GM19463 (cell line): ENCODE measurements around the gene CMIP.

Source experiments
- ATAC-seq: cut with Tn5 transposase; IDR thresholded peaks from one replicate; pipeline ENCODE4 v1.9.1; 2021; ENCODE audit warnings: mild to moderate bottlenecking, moderate library complexity; ENCODE audit not compliant: unreplicated experiment

CMIP gene

GRCh38 chr16:81492965-81493754, 48.6 kb downstream of the CMIP start:
- no peak for ATAC-seq

- no peak for ATAC-seq
These were observed 49.3 kb downstream of the CMIP start for GRCh38 chr16:81493755-81494433.

- ATAC-seq: no peak
These were observed 49.8 kb downstream of the CMIP start for GRCh38 chr16:81494434-81494806.

GRCh38 chr16:81494888-81495287, 50.3 kb downstream of the CMIP start:
- no peak for ATAC-seq

- no peak for ATAC-seq
These were observed 51.0 kb downstream of the CMIP start for GRCh38 chr16:81495321-81496234.

- ATAC-seq: no peak
These were observed 51.7 kb downstream of the CMIP start for GRCh38 chr16:81496321-81496720.

- no peak for ATAC-seq
These were observed 52.1 kb downstream of the CMIP start for GRCh38 chr16:81496742-81497141.

- ATAC-seq: peak; percentile 34
These were observed 53.1 kb downstream of the CMIP start for GRCh38 chr16:81497690-81498089.

GRCh38 chr16:81498351-81498750, 53.7 kb downstream of the CMIP start:
- no peak for ATAC-seq

- ATAC-seq: no peak
These were observed 55.2 kb downstream of the CMIP start for GRCh38 chr16:81499576-81500380.

GRCh38 chr16:81500833-81501521, 56.4 kb downstream of the CMIP start:
- no peak for ATAC-seq

GRCh38 chr16:81502396-81503070, 57.9 kb downstream of the CMIP start:
- ATAC-seq: no peak

GRCh38 chr16:81505011-81505661, 60.5 kb downstream of the CMIP start:
- ATAC-seq: peak; percentile 79

GRCh38 chr16:81509404-81509803, 64.8 kb downstream of the CMIP start:
- ATAC-seq: no peak

- ATAC-seq: no peak
These were observed 65.4 kb downstream of the CMIP start for GRCh38 chr16:81510016-81510415.

- no peak for ATAC-seq
These were observed 66.8 kb downstream of the CMIP start for GRCh38 chr16:81511371-81511770.

GRCh38 chr16:81513204-81514040, 68.8 kb downstream of the CMIP start:
- ATAC-seq: peak; percentile 25

GRCh38 chr16:81514041-81514559, 69.5 kb downstream of the CMIP start:
- peak; percentile 73 for ATAC-seq
